ENCODE results near the gene PSMF1. TPM values are rescaled to one million over a fixed set of nuclear protein-coding genes. Genes with fewer than 3 reads are reported as not detected.

Gene PSMF1
- total RNA-seq, 5 donors from 2014 or later (not counting 1 experiment from before 2014, with no cell fraction given) = 106 to 142 (median 127) TPM

- ChIA-PET POLR2A (no interaction called here), CTCF (no interaction called here)
- H3K27me3 Mint-ChIP-seq = no peaks in the 10 kb centered on the region
- no peak overlapping the region for H3K4me3 ChIP-seq (ENCODE audit: control insufficient read depth in 1 of 2, extremely low read depth in 1 of 2, low read length in 1 of 2)
- peaks cover 65% of the 10 kb centered on the region for H3K36me3 Mint-ChIP-seq
- H3K4me1 ChIP-seq (ENCODE audit: control insufficient read depth in 1 of 2, extremely low read depth in 1 of 2, insufficient read depth in 2 of 2, low read length in 2 of 2) = no peaks in the 10 kb centered on the region
- WGBS (ENCODE audit: insufficient coverage) = no CpG with 5 or more reads among the region's 2 CpGs
- H3K4me3 Mint-ChIP-seq = no peak overlapping the region
- no peaks in the 10 kb centered on the region for H3K4me1 Mint-ChIP-seq
- no peak overlapping the region for H3K27ac Mint-ChIP-seq
- DNase-seq (no peak), ATAC-seq (replicated peaks in 1 of 4) (no peak)
- no peaks in the 10 kb centered on the region for H3K9me3 Mint-ChIP-seq
- H3K27me3 ChIP-seq (replicated peaks in 1 of 2; ENCODE audit: control insufficient read depth in 2 of 2, extremely low read depth in 1 of 2, insufficient read depth in 2 of 2, low read length in 1 of 2) = no peaks in the 10 kb centered on the region
- no peaks in the 10 kb centered on the region for H3K9me3 ChIP-seq
- H3K36me3 ChIP-seq (ENCODE audit: control insufficient read depth in 2 of 2, extremely low read depth in 1 of 2, insufficient read depth in 1 of 2, low read length in 1 of 2) = peaks cover 22 to 78% of the 10 kb centered on the region in 2 donors
- H3K27ac ChIP-seq (ENCODE audit: low read length) = no peak overlapping the region
Observed at GRCh38 chr20:1163653-1164052, 45.3 kb downstream of the PSMF1 start.

GRCh38 chr20:1164871-1165270 lies 46.5 kb downstream of the PSMF1 start:
- Histone ChIP-seq H3K4me3 (ENCODE audit: control insufficient read depth in 1 of 2, extremely low read depth in 1 of 2, low read length in 1 of 2) (no peak overlapping the region), H3K27ac (ENCODE audit: low read length) (no peak overlapping the region), H3K27me3 (replicated peaks in 1 of 2; ENCODE audit: control insufficient read depth in 2 of 2, extremely low read depth in 1 of 2, insufficient read depth in 2 of 2, low read length in 1 of 2) (no peaks in the 10 kb centered on the region), H3K9me3 (no peaks in the 10 kb centered on the region), H3K36me3 (ENCODE audit: control insufficient read depth in 2 of 2, extremely low read depth in 1 of 2, insufficient read depth in 1 of 2, low read length in 1 of 2) (peaks cover 22 to 84% of the 10 kb centered on the region in 2 donors), H3K4me1 (ENCODE audit: control insufficient read depth in 1 of 2, extremely low read depth in 1 of 2, insufficient read depth in 2 of 2, low read length in 2 of 2) (no peaks in the 10 kb centered on the region)
- no peaks in the 10 kb centered on the region for H3K27me3 Mint-ChIP-seq
- ChIA-PET POLR2A (interaction anchor here in 1 of 2 donors (0.6 kb wide), 1 partner anchor 46 kb away, joined by 3 read pairs; no protein-coding TSS in a partner anchor), CTCF (no interaction called here)
- no peaks in the 10 kb centered on the region for H3K9me3 Mint-ChIP-seq
- H3K4me1 Mint-ChIP-seq = no peaks in the 10 kb centered on the region
- H3K4me3 Mint-ChIP-seq = no peak overlapping the region
- no peak for DNase-seq
- H3K27ac Mint-ChIP-seq = no peak overlapping the region
- WGBS (ENCODE audit: insufficient coverage) = 100% methylated on average over 6 of the region's 7 CpGs
- peaks cover 76% of the 10 kb centered on the region for H3K36me3 Mint-ChIP-seq
- ATAC-seq (replicated peaks in 1 of 4) = no peak

- Histone ChIP-seq H3K36me3 (ENCODE audit: control insufficient read depth in 2 of 2, extremely low read depth in 1 of 2, insufficient read depth in 1 of 2, low read length in 1 of 2) (peaks cover 24 to 84% of the 10 kb centered on the region in 2 donors), H3K4me1 (ENCODE audit: control insufficient read depth in 1 of 2, extremely low read depth in 1 of 2, insufficient read depth in 2 of 2, low read length in 2 of 2) (no peaks in the 10 kb centered on the region), H3K27me3 (replicated peaks in 1 of 2; ENCODE audit: control insufficient read depth in 2 of 2, extremely low read depth in 1 of 2, insufficient read depth in 2 of 2, low read length in 1 of 2) (no peaks in the 10 kb centered on the region), H3K9me3 (no peaks in the 10 kb centered on the region), H3K27ac (ENCODE audit: low read length) (no peak overlapping the region), H3K4me3 (ENCODE audit: control insufficient read depth in 1 of 2, extremely low read depth in 1 of 2, low read length in 1 of 2) (no peak overlapping the region)
- H3K27ac Mint-ChIP-seq = no peak overlapping the region
- CTCF ChIA-PET = interaction anchor here in 1 of 2 donors (0.6 kb wide), 1 partner anchor 25 kb away, joined by 3 read pairs; no protein-coding TSS in a partner anchor
- no peaks in the 10 kb centered on the region for H3K27me3 Mint-ChIP-seq
- H3K9me3 Mint-ChIP-seq = no peaks in the 10 kb centered on the region
- peaks cover 80% of the 10 kb centered on the region for H3K36me3 Mint-ChIP-seq
- no peak for ATAC-seq (replicated peaks in 1 of 4)
- no peaks in the 10 kb centered on the region for H3K4me1 Mint-ChIP-seq
- no peak overlapping the region for H3K4me3 Mint-ChIP-seq
- POLR2A ChIA-PET = interaction anchor here in 1 of 2 donors (0.6 kb wide), 1 partner anchor 45 kb away, joined by 3 read pairs; no protein-coding TSS in a partner anchor
- no peak for DNase-seq
- WGBS (ENCODE audit: insufficient coverage) = no CpG with 5 or more reads among the region's 1 CpG
Observed at GRCh38 chr20:1165521-1165920, 47.1 kb downstream of the PSMF1 start.

GRCh38 chr20:1165941-1166340 lies 47.5 kb downstream of the PSMF1 start:
- ATAC-seq (replicated peaks in 1 of 4) = no peak
- Histone ChIP-seq H3K9me3 (no peaks in the 10 kb centered on the region), H3K4me3 (ENCODE audit: control insufficient read depth in 1 of 2, extremely low read depth in 1 of 2, low read length in 1 of 2) (no peak overlapping the region), H3K4me1 (ENCODE audit: control insufficient read depth in 1 of 2, extremely low read depth in 1 of 2, insufficient read depth in 2 of 2, low read length in 2 of 2) (no peaks in the 10 kb centered on the region), H3K27me3 (replicated peaks in 1 of 2; ENCODE audit: control insufficient read depth in 2 of 2, extremely low read depth in 1 of 2, insufficient read depth in 2 of 2, low read length in 1 of 2) (no peaks in the 10 kb centered on the region), H3K36me3 (ENCODE audit: control insufficient read depth in 2 of 2, extremely low read depth in 1 of 2, insufficient read depth in 1 of 2, low read length in 1 of 2) (peaks cover 24 to 84% of the 10 kb centered on the region in 2 donors), H3K27ac (ENCODE audit: low read length) (no peak overlapping the region)
- H3K9me3 Mint-ChIP-seq = no peaks in the 10 kb centered on the region
- DNase-seq = no peak
- H3K27ac Mint-ChIP-seq = no peak overlapping the region
- no peak overlapping the region for H3K4me3 Mint-ChIP-seq
- peaks cover 80% of the 10 kb centered on the region for H3K36me3 Mint-ChIP-seq
- no peaks in the 10 kb centered on the region for H3K27me3 Mint-ChIP-seq
- H3K4me1 Mint-ChIP-seq = no peaks in the 10 kb centered on the region
- CTCF ChIA-PET = interaction anchor here in 1 of 2 donors (0.6 kb wide), 1 partner anchor 25 kb away, joined by 3 read pairs; no protein-coding TSS in a partner anchor
- 98% methylated on average over 6 of the region's 9 CpGs for WGBS (ENCODE audit: insufficient coverage)
- POLR2A ChIA-PET = no interaction called here

GRCh38 chr20:1166948-1167720 lies 48.7 kb downstream of the PSMF1 start:
- Mint-ChIP-seq H3K27me3 (no peaks in the 10 kb centered on the region), H3K27ac (no peak overlapping the region), H3K4me3 (no peak overlapping the region), H3K9me3 (no peaks in the 10 kb centered on the region), H3K36me3 (peaks cover 82% of the 10 kb centered on the region), H3K4me1 (no peaks in the 10 kb centered on the region)
- ATAC-seq (replicated peaks in 1 of 4) (no peak), DNase-seq (no peak)
- Histone ChIP-seq H3K4me1 (ENCODE audit: control insufficient read depth in 1 of 2, extremely low read depth in 1 of 2, insufficient read depth in 2 of 2, low read length in 2 of 2) (no peaks in the 10 kb centered on the region), H3K36me3 (ENCODE audit: control insufficient read depth in 2 of 2, extremely low read depth in 1 of 2, insufficient read depth in 1 of 2, low read length in 1 of 2) (peaks cover 19 to 86% of the 10 kb centered on the region in 2 donors), H3K27ac (ENCODE audit: low read length) (no peak overlapping the region), H3K27me3 (replicated peaks in 1 of 2; ENCODE audit: control insufficient read depth in 2 of 2, extremely low read depth in 1 of 2, insufficient read depth in 2 of 2, low read length in 1 of 2) (no peaks in the 10 kb centered on the region), H3K9me3 (no peaks in the 10 kb centered on the region), H3K4me3 (ENCODE audit: control insufficient read depth in 1 of 2, extremely low read depth in 1 of 2, low read length in 1 of 2) (no peak overlapping the region)
- ChIA-PET POLR2A (interaction anchor here in 1 of 2 donors (0.6 kb wide), 1 partner anchor 373 kb away, joined by 3 read pairs; no protein-coding TSS in a partner anchor), CTCF (no interaction called here)
- no CpG with 5 or more reads among the region's 1 CpG for WGBS (ENCODE audit: insufficient coverage)

GRCh38 chr20:1169224-1169623 lies 50.8 kb downstream of the PSMF1 start:
- Histone ChIP-seq H3K4me1 (ENCODE audit: control insufficient read depth in 1 of 2, extremely low read depth in 1 of 2, insufficient read depth in 2 of 2, low read length in 2 of 2) (no peaks in the 10 kb centered on the region), H3K27me3 (replicated peaks in 1 of 2; ENCODE audit: control insufficient read depth in 2 of 2, extremely low read depth in 1 of 2, insufficient read depth in 2 of 2, low read length in 1 of 2) (no peaks in the 10 kb centered on the region), H3K4me3 (ENCODE audit: control insufficient read depth in 1 of 2, extremely low read depth in 1 of 2, low read length in 1 of 2) (no peak overlapping the region), H3K27ac (ENCODE audit: low read length) (no peak overlapping the region), H3K9me3 (no peaks in the 10 kb centered on the region), H3K36me3 (ENCODE audit: control insufficient read depth in 2 of 2, extremely low read depth in 1 of 2, insufficient read depth in 1 of 2, low read length in 1 of 2) (peaks cover 21 to 88% of the 10 kb centered on the region in 2 donors)
- Mint-ChIP-seq H3K27me3 (no peaks in the 10 kb centered on the region), H3K4me3 (no peak overlapping the region), H3K36me3 (peaks cover 90% of the 10 kb centered on the region), H3K27ac (no peak overlapping the region), H3K4me1 (no peaks in the 10 kb centered on the region), H3K9me3 (no peaks in the 10 kb centered on the region)
- ATAC-seq (replicated peaks in 1 of 4) (no peak), DNase-seq (no peak)
- 96% methylated on average over 5 of the region's 5 CpGs for WGBS (ENCODE audit: insufficient coverage)
- ChIA-PET CTCF (no interaction called here), POLR2A (no interaction called here)

Data from T-cell (primary cell).